Suppressor macrophage (primary cell): ENCODE measurements around the gene CD226.
"Not testable (repeated sequence)": the region's sequence is repeated elsewhere in the genome, so short reads cannot be mapped to it uniquely, and the experiment has no call there.

Source experiments
- DNase-seq, 4 experiments: peaks; one replicate each; pipeline ENCODE4 v3.0.0-alpha.2; 2020 to 2022
- total RNA-seq, 17 experiments: gene quantifications; one replicate each; lab custom pipeline; 2026; ENCODE audit warnings: mixed read lengths in 6 of 17, inconsistent platforms in 3 of 17; lab: John Stamatoyannopoulos, UW

Gene CD226
- total RNA-seq, result 2.3 to 22.5 (median 10.9) reads per million in 17 experiments

- peak in 3 of 4 experiments; percentile 39 to 59 (median 52) for DNase-seq
Observed at GRCh38 chr18:69947361-69948133, at the start of gene CD226. Gene CD226 (minus strand): TSS chr18:69947873. CDS start chr18:69947406, 467 bp downstream.

- DNase-seq, result no peak
Observed at GRCh38 chr18:69996951-69997798, 49.5 kb upstream of the CD226 start.

GRCh38 chr18:69996417-69996816 is 48.7 kb upstream of the CD226 start:
- DNase-seq, result no peak

GRCh38 chr18:69995774-69996173 is 48.1 kb upstream of the CD226 start:
- DNase-seq, result no peak

- peak in 1 of 4 experiments; percentile 2 for DNase-seq
Observed at GRCh38 chr18:69992776-69993175, 45.1 kb upstream of the CD226 start.

- no peak for DNase-seq
Observed at GRCh38 chr18:69987870-69988269, 40.2 kb upstream of the CD226 start.

- DNase-seq, result no peak
Observed at GRCh38 chr18:69985239-69985638, 37.6 kb upstream of the CD226 start.

- DNase-seq, result no peak
Observed at GRCh38 chr18:69982417-69982816, 34.7 kb upstream of the CD226 start.

GRCh38 chr18:69981948-69982347 is 34.3 kb upstream of the CD226 start:
- DNase-seq, result no peak

- no peak for DNase-seq
Observed at GRCh38 chr18:69980982-69981804, 33.5 kb upstream of the CD226 start.

GRCh38 chr18:69980509-69980908 is 32.8 kb upstream of the CD226 start:
- no peak for DNase-seq

GRCh38 chr18:69978732-69979715 is 31.4 kb upstream of the CD226 start:
- DNase-seq, result peak in 3 of 4 experiments; percentile 15 to 36 (median 23)

GRCh38 chr18:69975294-69975693 is 27.6 kb upstream of the CD226 start:
- DNase-seq, result not testable (repeated sequence)

GRCh38 chr18:69974365-69974764 is 26.7 kb upstream of the CD226 start:
- peak; percentile 42 to 66 (median 44) for DNase-seq

GRCh38 chr18:69969491-69969890 is 21.8 kb upstream of the CD226 start:
- DNase-seq, result peak in 1 of 4 experiments; percentile 26

- no peak for DNase-seq
Observed at GRCh38 chr18:69968039-69968438, 20.4 kb upstream of the CD226 start.

GRCh38 chr18:69963196-69963595 is 15.5 kb upstream of the CD226 start:
- no peak for DNase-seq

- no peak for DNase-seq
Observed at GRCh38 chr18:69961718-69962117, 14.0 kb upstream of the CD226 start.

GRCh38 chr18:69958422-69958821 is 10.7 kb upstream of the CD226 start:
- peak in 3 of 4 experiments; percentile 18 to 47 (median 46) for DNase-seq

- DNase-seq, result peak in 2 of 4 experiments; percentile 15 to 29
Observed at GRCh38 chr18:69957747-69958146, 10.1 kb upstream of the CD226 start.
